ENCODE measurements around the gene GTF3C5.
"Not testable (repeated sequence)": the region's sequence is repeated elsewhere in the genome, so short reads cannot be mapped to it uniquely, and the experiment has no call there.

GRCh38 chr9:133061019-133061763 is 30.4 kb downstream of the GTF3C5 start:
- not testable (repeated sequence) for TF ChIP-seq CTCF (IDR thresholded peaks at IDR 0.05; ENCODE audit: low read depth, low read length, poor library complexity, severe bottlenecking); EZH2phosphoT487 (IDR thresholded peaks at IDR 0.05; ENCODE audit: borderline replicate concordance, low read length)

Data from DOHH2 (cell line).